Tibial artery (tissue), 4 donors: ENCODE data around the gene THTPA.

ENCODE experiments used
- DNase-seq, 2 donors: peaks; one replicate each; pipeline ENCODE4 v3.0.0-alpha.2; 2019
- H3K27ac ChIP-seq, 2 donors: fragments of 200-600 bp; sonication (generic) in 1 of 2; 1 replicate in 1 of 2; 2 replicates in 1 of 2; pipeline ENCODE4 v1.5.1; 2018 to 2019; ENCODE audit warnings: mild to moderate bottlenecking in 1 of 2
- H3K27me3 ChIP-seq, 2 donors: fragments of 200-600 bp; sonication (generic) in 1 of 2; one replicate each; pipeline versions ENCODE4 v1.5.1 to v1.6.0; 2016 to 2019
- H3K36me3 ChIP-seq, 3 donors: fragments of 200-600 bp; sonication (generic) in 2 of 3; one replicate each; pipeline ENCODE4 v1.5.1; 2016 to 2019; ENCODE audit warnings: mild to moderate bottlenecking in 2 of 3
- H3K4me1 ChIP-seq, 4 donors: fragments of 200-600 bp; sonication (generic) in 2 of 4; 1 replicate in 3 of 4; 2 replicates in 1 of 4; pipeline ENCODE4 v1.5.1; 2016 to 2019
- H3K4me3 ChIP-seq, 2 donors: fragments of 200-600 bp; sonication (generic) in 1 of 2; 1 replicate in 1 of 2; 2 replicates in 1 of 2; pipeline ENCODE4 v1.5.1; 2018 to 2019; ENCODE audit warnings: mild to moderate bottlenecking in 2 of 2
- H3K9me3 ChIP-seq, 3 donors: fragments of 200-600 bp; sonication (generic) in 1 of 3; one replicate each; pipeline ENCODE4 v1.5.1; 2016 to 2019
- CTCF ChIP-seq, 2 experiments: fragments of 200-600 bp in 1 of 2; fragments of 450-650 bp in 1 of 2; IDR thresholded peaks; one replicate each; pipeline ENCODE4 v1.5.1; 2017 to 2019; ENCODE audit warnings: antibody characterized with exemption in 2 of 2, mild to moderate bottlenecking in 1 of 2, moderate library complexity in 1 of 2
- intact Hi-C: fragments of 100-400 bp; cut with DNase I; formaldehyde crosslinking; loops from one replicate; pipeline ENCODE4 v1.15.0; 2023; ENCODE audit warnings: low total_unique reads

Gene THTPA

DNA sequence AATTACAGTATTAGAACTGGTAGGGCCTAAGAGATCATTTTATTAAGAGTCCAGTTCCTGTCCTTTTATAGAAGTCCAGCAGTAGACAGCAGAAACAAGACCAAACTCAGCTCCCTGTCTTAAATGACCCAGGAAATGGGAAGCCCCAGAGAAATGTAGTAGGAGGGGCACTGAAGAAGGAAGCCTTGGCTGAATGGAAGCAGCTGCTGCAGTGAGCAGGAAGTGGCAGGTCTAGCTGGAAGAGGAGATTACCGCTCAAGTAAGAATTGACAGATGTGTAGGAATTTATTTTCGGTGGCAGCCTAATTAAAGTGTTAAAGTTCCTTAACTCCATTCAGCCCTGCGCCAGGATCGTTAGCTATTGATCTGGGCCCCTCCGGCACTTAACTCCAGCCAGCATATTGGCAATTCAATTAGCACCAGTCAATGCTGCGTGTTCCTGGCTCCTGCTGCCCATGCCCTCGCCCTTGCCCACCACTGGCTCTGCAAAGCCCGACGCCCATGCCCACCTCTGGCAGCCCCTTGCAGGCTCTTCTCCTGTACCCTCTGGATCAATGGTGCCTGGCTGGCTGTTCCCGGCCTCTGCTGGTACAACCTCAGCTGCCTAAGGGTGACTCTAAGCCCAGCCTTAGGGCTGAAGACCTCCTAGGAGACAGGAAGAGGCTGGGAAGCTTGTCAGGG is 25.6 kb upstream of the THTPA start:
- intact Hi-C loops = no loop called here
- Histone ChIP-seq H3K36me3 (peaks cover 0 to 22% (median 0%) of the 10 kb centered on the region in 3 donors), H3K27ac (no peak overlapping the region), H3K27me3 (no peaks in the 10 kb centered on the region), H3K9me3 (no peaks in the 10 kb centered on the region), H3K4me3 (no peak overlapping the region), H3K4me1 (no peaks in the 10 kb centered on the region)
- TF ChIP-seq CTCF (IDR thresholded peaks at IDR 0.05) = no peak
- no peak for DNase-seq

GRCh38 chr14:23531391-23531790 is 24.7 kb upstream of the THTPA start:
- DNase-seq = no peak
- Histone ChIP-seq H3K27me3 (no peaks in the 10 kb centered on the region), H3K9me3 (no peaks in the 10 kb centered on the region), H3K4me1 (no peaks in the 10 kb centered on the region), H3K27ac (no peak overlapping the region), H3K4me3 (no peak overlapping the region), H3K36me3 (peaks cover 0 to 14% (median 0%) of the 10 kb centered on the region in 3 donors)
- TF ChIP-seq CTCF (IDR thresholded peaks at IDR 0.05) = no peak
- intact Hi-C loops = no loop called here

- peaks cover 0 to 8% (median 0%) of the 10 kb centered on the region in 3 donors for H3K36me3 ChIP-seq
- H3K27me3 ChIP-seq = no peaks in the 10 kb centered on the region
- H3K27ac ChIP-seq = no peak overlapping the region
- no peaks in the 10 kb centered on the region for H3K4me1 ChIP-seq
- H3K4me3 ChIP-seq = no peak overlapping the region
- no peak for TF ChIP-seq CTCF (IDR thresholded peaks at IDR 0.05)
- H3K9me3 ChIP-seq = no peaks in the 10 kb centered on the region
- no peak for DNase-seq
- intact Hi-C loops = no loop called here
These were observed 23.4 kb upstream of the THTPA start for GRCh38 chr14:23532658-23533057.

DNA sequence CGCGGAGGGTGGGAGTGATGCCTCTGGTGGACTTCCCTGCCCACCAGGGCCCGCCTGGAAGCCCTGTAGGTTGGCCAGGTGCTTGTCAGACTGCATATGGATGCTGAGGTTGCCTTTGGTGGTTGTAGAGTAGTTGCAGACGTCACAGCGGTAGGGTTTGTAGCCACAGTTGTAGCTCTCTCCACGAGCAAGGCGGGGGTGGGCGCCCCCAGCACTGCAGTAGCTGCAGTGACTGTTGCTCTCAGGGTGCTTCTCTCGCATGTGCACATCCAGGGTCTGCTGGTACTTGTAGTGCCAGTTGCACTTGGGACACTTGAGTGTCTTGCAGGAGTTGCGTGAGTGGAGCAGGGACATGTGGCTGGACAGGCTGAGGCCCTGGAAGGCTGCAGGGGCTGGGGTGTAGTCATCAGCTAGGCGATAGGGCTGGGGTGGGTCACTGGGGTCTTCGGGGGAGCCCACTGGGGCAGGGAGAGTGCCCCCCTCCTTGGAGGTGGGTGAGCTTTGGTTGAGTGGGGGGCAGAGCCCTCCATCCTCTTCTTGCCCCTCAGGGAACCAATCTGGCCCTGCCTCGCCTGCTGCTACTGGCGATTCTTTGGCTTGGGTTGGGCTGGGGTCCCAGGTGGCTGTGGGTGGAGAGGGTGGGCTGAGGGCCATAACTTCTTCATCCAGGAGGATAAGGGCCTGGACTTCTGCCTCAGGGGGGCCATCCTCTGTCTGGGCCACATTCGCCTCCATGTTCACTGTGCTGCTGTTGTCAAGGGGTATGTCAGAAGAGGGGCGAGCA is 22.2 kb upstream of the THTPA start:
- H3K27ac ChIP-seq = no peak overlapping the region
- H3K9me3 ChIP-seq = no peaks in the 10 kb centered on the region
- H3K27me3 ChIP-seq = no peaks in the 10 kb centered on the region
- peaks cover 0 to 8% (median 0%) of the 10 kb centered on the region in 3 donors for H3K36me3 ChIP-seq
- H3K4me1 ChIP-seq = no peaks in the 10 kb centered on the region
- H3K4me3 ChIP-seq = no peak overlapping the region
- no peak for TF ChIP-seq CTCF (IDR thresholded peaks at IDR 0.05)
- DNase-seq = no peak
- intact Hi-C loops = no loop called here

DNA sequence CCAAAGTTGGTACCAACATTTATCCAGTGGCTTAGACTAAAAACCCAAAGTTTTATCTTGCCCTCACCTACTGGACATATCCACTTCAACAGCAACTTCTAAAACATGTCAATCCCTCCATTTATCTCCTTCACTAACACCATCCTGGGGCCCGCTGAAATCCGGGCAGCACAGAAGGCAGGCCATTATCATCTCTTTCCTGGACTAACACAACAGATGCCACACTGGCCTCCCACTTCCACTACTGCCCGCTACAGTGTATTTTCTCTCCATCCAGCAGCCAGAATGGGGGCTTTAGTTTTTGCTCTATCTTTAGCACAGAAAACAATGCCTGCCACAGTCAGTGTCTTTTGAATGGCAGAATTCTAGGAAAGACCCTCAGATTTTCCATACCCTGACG is 20.1 kb upstream of the THTPA start:
- intact Hi-C loops = no loop called here
- Histone ChIP-seq H3K9me3 (no peaks in the 10 kb centered on the region), H3K4me3 (no peak overlapping the region), H3K36me3 (peaks cover 0 to 8% (median 0%) of the 10 kb centered on the region in 3 donors), H3K27me3 (no peaks in the 10 kb centered on the region), H3K4me1 (no peaks in the 10 kb centered on the region), H3K27ac (no peak overlapping the region)
- no peak for DNase-seq
- no peak for TF ChIP-seq CTCF (IDR thresholded peaks at IDR 0.05)
